GM13977 (cell line): ENCODE measurements around the gene GOLIM4.

Source experiments
- DNase-seq: peaks from one replicate; pipeline ENCODE4 v3.0.0; 2012; ENCODE audit warnings: low spot score
- in situ Hi-C: fragments of 300-500 bp; cut with MboI; formaldehyde crosslinking; loops from one replicate; pipeline ENCODE4 v1.12.0; 2022; ENCODE audit warnings: low sequenced_read_pairs, low pct_unique_long_range_greater_than_20kb, mixed read lengths, inconsistent platforms; ENCODE audit not compliant: unreplicated experiment
- TF ChIP-seq, protein P1 (sequence below): IDR thresholded peaks from 2 replicates; pipeline ENCODE4 v1.5.1; 2012; ENCODE audit warnings: mild to moderate bottlenecking, control low read depth; ENCODE audit not compliant: insufficient read depth; ENCODE audit errors: extremely low read depth, missing control alignments

Gene GOLIM4

DNA sequence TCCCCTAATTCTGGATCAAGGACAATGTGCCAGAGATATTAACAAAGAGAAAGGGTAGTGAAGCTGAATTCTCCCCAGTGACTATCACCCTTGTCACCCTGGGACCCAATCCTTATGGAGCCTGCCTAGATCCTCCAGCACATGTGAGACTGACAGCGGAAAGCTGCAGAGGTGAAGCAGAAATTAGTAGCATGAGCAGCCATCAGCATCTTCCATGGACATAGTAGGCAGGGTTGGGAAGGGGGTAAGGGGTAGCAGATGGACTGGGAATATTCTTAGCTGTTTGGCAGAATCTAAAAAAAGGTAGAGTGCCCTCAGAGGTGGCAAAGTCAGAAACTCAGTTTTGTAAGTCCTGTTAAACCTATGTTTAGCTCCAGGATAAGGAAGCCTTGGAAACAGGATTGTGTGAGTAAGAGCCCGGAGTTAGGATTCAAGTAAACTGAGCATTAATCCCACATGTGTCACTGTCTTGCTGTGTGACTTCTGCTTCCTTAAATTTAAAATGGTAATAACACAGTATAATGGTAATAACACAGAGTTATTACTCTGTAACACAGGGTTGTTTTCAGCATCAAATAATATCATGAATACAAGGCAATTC lies 14.5 kb downstream of the GOLIM4 start:
- DNase-seq = no peak
- TF ChIP-seq, protein P1, sequence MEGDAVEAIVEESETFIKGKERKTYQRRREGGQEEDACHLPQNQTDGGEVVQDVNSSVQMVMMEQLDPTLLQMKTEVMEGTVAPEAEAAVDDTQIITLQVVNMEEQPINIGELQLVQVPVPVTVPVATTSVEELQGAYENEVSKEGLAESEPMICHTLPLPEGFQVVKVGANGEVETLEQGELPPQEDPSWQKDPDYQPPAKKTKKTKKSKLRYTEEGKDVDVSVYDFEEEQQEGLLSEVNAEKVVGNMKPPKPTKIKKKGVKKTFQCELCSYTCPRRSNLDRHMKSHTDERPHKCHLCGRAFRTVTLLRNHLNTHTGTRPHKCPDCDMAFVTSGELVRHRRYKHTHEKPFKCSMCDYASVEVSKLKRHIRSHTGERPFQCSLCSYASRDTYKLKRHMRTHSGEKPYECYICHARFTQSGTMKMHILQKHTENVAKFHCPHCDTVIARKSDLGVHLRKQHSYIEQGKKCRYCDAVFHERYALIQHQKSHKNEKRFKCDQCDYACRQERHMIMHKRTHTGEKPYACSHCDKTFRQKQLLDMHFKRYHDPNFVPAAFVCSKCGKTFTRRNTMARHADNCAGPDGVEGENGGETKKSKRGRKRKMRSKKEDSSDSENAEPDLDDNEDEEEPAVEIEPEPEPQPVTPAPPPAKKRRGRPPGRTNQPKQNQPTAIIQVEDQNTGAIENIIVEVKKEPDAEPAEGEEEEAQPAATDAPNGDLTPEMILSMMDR = no peak
- in situ Hi-C loops = no loop called here

DNA sequence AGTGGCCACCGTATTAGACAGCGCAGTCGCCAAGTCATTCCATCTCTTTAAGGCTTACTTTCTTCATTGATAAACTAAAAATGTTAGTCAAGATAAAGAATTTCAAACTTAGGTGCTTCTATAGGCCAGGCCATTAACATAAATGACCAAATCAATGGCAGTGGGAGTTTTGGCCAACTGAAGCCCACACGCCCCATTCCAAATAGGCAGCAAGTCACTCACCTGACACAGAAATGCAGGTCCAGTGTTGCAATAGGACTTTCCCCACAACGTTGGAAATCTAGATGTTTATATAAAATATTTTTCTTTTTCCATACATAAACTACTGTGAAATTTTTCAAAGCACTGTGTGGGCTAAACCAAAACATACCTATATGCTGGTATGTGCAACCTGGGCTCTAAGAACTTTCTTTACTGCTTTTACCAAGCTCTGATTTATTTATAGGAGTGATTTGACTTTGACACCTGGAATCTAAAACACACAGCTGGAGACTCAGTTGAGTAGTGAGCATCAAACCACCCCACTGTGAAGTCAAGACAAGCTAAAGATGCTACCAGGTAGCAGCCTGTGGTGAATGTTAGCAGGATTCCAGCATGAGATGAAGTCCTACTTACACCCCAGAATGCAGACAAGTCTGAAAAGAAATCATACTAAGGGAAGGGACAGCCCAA lies 15.1 kb downstream of the GOLIM4 start:
- in situ Hi-C loops = no loop called here
- TF ChIP-seq, protein P1 = no peak
- DNase-seq = no peak

DNA sequence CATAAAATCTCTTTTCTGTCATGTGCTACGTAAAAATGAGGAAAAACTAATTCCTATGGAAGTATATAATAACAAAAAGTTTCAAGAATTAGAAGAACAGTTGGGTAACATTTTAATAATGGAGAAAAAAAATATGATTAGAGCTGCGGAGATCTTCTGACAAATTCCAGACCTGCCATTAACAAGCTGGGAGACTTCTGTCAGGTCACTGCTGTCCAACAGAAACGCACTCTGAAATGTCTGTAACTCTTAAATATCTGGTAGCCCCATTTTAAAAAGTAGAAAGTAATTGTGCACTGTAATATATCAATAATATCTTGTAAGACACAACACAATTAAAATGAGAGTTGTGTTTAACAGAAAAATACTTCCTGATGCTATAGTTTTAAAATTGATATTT lies 15.7 kb downstream of the GOLIM4 start:
- in situ Hi-C loops = no loop called here
- DNase-seq = no peak
- TF ChIP-seq, protein P1 = no peak

DNA sequence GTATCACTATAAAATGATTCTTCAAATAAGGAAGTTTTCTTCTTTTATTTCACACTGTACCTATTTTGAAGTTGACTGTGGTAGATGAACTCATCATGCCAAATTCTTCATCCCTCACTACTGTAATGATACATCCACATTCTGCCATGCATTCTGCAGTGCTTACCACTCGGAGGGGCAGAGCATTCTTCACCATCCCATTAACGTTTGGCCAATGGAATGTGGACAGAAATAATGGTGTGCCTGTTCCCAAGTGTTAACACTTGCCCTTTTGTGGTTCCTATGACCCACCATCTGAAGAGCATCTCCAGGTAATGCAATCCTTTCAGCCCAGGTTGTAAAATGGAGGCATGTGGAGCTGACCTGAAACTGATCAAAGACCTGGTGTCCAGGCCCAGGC lies 18.6 kb downstream of the GOLIM4 start:
- in situ Hi-C loops = no loop called here
- no peak for DNase-seq
- TF ChIP-seq, protein P1 = no peak

DNA sequence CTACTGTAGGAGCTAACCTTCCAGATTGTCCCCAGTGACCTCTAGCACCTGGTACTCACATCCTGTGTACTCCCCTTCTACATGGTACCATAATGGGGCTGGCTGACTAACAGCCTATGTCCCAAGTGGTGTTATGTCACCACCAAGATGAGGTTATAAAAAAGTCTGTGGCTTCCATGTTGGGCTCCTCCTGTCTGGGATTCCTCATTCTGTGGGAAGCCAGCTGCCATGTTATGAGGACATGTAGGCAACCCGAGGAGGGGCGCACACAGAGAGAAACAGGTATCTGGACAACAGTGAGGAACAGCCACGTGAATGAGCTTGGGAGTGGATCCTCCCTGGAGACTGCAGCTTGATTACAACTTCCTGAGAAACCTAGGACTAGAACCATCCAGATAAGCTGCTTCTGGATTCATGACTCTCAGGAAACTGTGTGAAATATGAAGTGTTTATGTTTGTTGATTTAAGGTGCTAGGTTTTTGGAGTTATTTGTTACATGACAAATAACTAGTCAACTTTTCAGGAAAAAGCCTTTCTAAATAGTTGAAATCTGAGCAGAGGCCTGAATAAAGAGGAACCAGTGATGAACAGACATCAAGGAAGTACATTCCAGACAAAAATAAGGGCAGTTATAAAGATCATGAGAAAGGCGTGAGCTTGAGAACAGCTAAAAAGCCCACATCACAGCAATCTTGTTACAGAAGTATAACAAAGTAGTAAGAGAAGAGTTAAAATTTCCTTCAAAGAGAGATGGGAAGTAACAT lies 21.7 kb downstream of the GOLIM4 start:
- TF ChIP-seq, protein P1 = no peak
- in situ Hi-C loops = no loop called here
- no peak for DNase-seq

DNA sequence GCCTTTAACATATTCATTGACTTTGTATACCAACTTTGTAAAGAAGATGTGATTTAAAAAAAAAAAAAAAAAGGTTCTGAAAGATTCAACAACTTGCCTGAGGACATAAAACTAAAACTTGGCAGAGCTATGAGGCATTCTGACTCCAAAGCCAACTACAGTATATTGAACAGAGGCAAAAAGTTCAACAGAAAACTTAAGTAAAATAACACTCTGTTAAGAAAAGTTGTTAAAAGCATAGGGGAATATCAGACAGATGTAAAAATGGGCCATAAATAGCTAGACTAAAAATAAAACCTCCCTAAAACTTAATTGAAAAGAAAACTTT lies 23.4 kb downstream of the GOLIM4 start:
- no peak for DNase-seq
- in situ Hi-C loops = no loop called here
- TF ChIP-seq, protein P1 = no peak
